Gastrocnemius medialis (tissue), 4 donors: ENCODE results near the gene ACTN2.

Experiments used
- CTCF ChIP-seq, 5 experiments: fragments of 450-650 bp in 3 of 5; fragments of 200-600 bp in 2 of 5; sonication (generic) in 2 of 5; IDR thresholded peaks in 4 of 5; conservative IDR thresholded peaks in 1 of 5; 1 replicate in 4 of 5; 2 replicates in 1 of 5; pipeline ENCODE4 v1.5.1; 2016 to 2019; ENCODE audit warnings: antibody characterized with exemption in 5 of 5, mild to moderate bottlenecking in 3 of 5, moderate library complexity in 3 of 5
- POLR2A ChIP-seq, 2 donors: fragments of 450-650 bp; IDR thresholded peaks; one replicate each; pipeline ENCODE4 v1.6.1; 2017; ENCODE audit warnings: antibody characterized with exemption in 2 of 2, mild to moderate bottlenecking in 2 of 2, moderate library complexity in 2 of 2

GRCh38 chr1:236761397-236762132, 75.3 kb downstream of the ACTN2 start:
- TF ChIP-seq CTCF (IDR thresholded peaks at IDR 0.05 in 4 of 5, conservative IDR thresholded peaks at IDR 0.05 in 1 of 5): no peak
- TF ChIP-seq POLR2A (IDR thresholded peaks at IDR 0.05): no peak
